Fibroblast of villous mesenchyme (primary cell): Measurements from ENCODE around the gene SPATA12. TPM values are rescaled to one million over a fixed set of nuclear protein-coding genes. Genes with fewer than 3 reads are reported as not detected.

ENCODE experiments used
- DNase-seq: peaks from one replicate; pipeline ENCODE4 v3.0.0-alpha.2; 2010; ENCODE audit warnings: low read depth
- H3K4me3 ChIP-seq: 2 replicates; pipeline ENCODE4 v1.5.1; 2011; ENCODE audit warnings: low read depth, mild to moderate bottlenecking, low read length
- CTCF ChIP-seq: IDR thresholded peaks from 2 replicates; pipeline ENCODE4 v1.5.1; 2012; ENCODE audit warnings: low read depth, mild to moderate bottlenecking, low read length; ENCODE audit not compliant: insufficient read depth
- total RNA-seq: library from RNA; depleted of rRNA; stranded (reverse); fragments of >200 nt; gene quantifications from 2 replicates; pipeline ENCODE4 v1.2.3, GENCODE V29; 2012

SPATA12 gene
- total RNA-seq, 1 donor, result not detected

GRCh38 chr3:57105585-57105984 is 45.1 kb downstream of the SPATA12 start:
- TF ChIP-seq CTCF, result no peak
- no peak overlapping the region for H3K4me3 ChIP-seq
- DNase-seq, result no peak

GRCh38 chr3:57108684-57109083 is 48.2 kb downstream of the SPATA12 start:
- no peak overlapping the region for H3K4me3 ChIP-seq
- TF ChIP-seq CTCF, result no peak
- no peak for DNase-seq

GRCh38 chr3:57109437-57110199 is 49.2 kb downstream of the SPATA12 start:
- TF ChIP-seq CTCF, result no peak
- no peak overlapping the region for H3K4me3 ChIP-seq
- no peak for DNase-seq

- no peak for TF ChIP-seq CTCF
- no peak overlapping the region for H3K4me3 ChIP-seq
- DNase-seq, result no peak
Observed at GRCh38 chr3:57110214-57110613, 49.8 kb downstream of the SPATA12 start.

- no peak for DNase-seq
- no peak for TF ChIP-seq CTCF
- no peak overlapping the region for H3K4me3 ChIP-seq
Observed at GRCh38 chr3:57110798-57111197, 50.3 kb downstream of the SPATA12 start.

DNA sequence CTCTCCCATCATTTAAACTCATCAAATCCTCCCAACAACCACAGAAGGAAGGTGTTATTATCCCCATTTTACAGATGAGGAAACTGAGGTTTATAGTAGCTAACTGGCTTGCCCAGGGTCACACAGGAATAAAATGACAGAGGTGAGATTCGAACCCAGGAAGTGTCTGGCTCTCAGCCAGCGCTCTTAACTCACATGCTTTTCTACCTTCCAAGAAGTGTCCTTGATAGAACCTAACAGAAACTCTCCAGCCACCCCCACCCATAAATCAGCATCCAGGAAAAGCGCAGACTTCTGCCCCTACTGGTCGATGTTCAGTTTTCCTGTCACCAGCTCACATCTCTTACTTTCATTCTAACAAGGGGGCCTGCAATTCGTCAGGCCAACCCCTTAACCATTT is 51.7 kb downstream of the SPATA12 start:
- DNase-seq, result no peak
- H3K4me3 ChIP-seq, result no peak overlapping the region
- peak; percentile 37 for TF ChIP-seq CTCF

DNA sequence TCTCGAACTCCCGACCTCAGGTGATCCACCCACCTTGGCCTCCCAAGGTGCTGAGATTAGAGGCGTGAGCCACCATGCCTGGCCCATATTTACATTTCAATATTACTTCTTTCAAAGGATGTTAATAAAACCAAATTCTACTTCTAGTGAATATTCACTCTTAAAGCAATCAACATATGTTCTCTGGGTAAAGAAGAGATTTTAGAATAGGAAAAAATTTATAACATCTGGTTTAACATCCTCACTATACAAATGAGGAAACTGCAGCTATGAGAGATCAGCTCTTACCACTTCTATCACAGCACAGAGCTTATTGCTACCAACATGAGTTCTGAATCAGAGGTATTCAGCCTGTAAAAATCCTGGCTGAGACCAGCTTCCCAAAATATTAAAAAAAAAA is 56.0 kb downstream of the SPATA12 start:
- DNase-seq, result no peak
- H3K4me3 ChIP-seq, result no peak overlapping the region
- TF ChIP-seq CTCF, result no peak
